ENCODE data around the gene CLEC11A. TPM values are rescaled to one million over a fixed set of nuclear protein-coding genes. Genes with fewer than 3 reads are reported as not detected.
A peak's percentile ranks its signal among the peaks of the same experiment; 100 is the strongest.
"Not testable (repeated sequence)": the region's sequence is repeated elsewhere in the genome, so short reads cannot be mapped to it uniquely, and the experiment has no call there.

CLEC11A gene
- total and polyA plus RNA-seq, 10 of the 15 experiments (the other 5 are each of a cell fraction or from before 2014, with no cell fraction given), result not detected

DNA sequence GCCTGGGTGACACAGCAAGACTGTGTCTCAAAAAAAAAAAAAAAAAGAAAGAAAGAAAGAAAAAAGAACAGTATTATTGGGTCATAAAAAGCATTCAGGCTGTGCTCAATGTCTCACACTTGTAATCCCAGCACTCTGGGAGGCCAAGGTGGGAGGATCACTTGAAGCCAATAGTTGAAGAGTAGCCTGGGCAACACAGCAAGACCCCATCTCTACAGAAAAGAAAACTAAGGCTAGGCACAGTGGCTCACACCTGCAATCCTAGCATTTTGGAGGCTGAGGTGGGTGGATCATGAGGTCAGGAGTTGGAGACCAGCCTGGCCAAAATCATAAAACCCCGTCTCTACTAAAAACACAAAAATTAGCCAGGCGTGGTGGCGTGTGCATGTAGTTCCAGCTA, 34.5 kb downstream of the CLEC11A start:
- H3K79me2 ChIP-seq (ENCODE audit: control insufficient read depth, insufficient read depth, low read length); H3K4me2 ChIP-seq (ENCODE audit: control insufficient read depth, insufficient read depth); BruUV-seq (replicated peaks); intact Hi-C loops (cut with micrococcal nuclease; ENCODE audit: unreplicated experiment); ATAC-seq; H3K36me3 ChIP-seq (ENCODE audit: control insufficient read depth in 2 of 2, insufficient read depth in 2 of 2, low read length in 1 of 2); H3K27ac ChIP-seq (ENCODE audit: control insufficient read depth, insufficient read depth); DNase-seq (ENCODE audit: low read depth, low spot score); POLR2A ChIA-PET; FAIRE-seq; H3K4me3 ChIP-seq; H3K9me3 ChIP-seq (replicated peaks; ENCODE audit: control insufficient read depth, insufficient read depth, low read length); H3K27me3 ChIP-seq (replicated peaks in 1 of 2; ENCODE audit: control insufficient read depth in 2 of 2, insufficient read depth in 2 of 2, low read length in 1 of 2); H2AFZ ChIP-seq (ENCODE audit: control insufficient read depth, low read depth, low read length); CTCF ChIA-PET; in situ Hi-C loops (cut with MboI); H3K9ac ChIP-seq (ENCODE audit: control insufficient read depth, insufficient read depth, low read length); SMC1A ChIA-PET (ENCODE audit: uncharacterized antibody, unreplicated experiment); RAD21 ChIA-PET (ENCODE audit: unreplicated experiment); H3K4me1 ChIP-seq (ENCODE audit: control insufficient read depth, insufficient read depth, low read length); H4K20me1 ChIP-seq (ENCODE audit: control insufficient read depth, insufficient read depth): not testable (repeated sequence)
- WGBS (ENCODE audit: insufficient coverage, insufficient replicate concordance, low lambda C conversion rate, missing lambda C conversion rate), result 52% methylated on average over 3 of the region's 3 CpGs

GRCh38 chr19:50759076-50759475, 35.9 kb downstream of the CLEC11A start:
- H3K27me3 ChIP-seq (replicated peaks in 1 of 2; ENCODE audit: control insufficient read depth in 2 of 2, insufficient read depth in 2 of 2, low read length in 1 of 2); POLR2A ChIA-PET; DNase-seq (ENCODE audit: low read depth, low spot score); H3K4me2 ChIP-seq (ENCODE audit: control insufficient read depth, insufficient read depth); in situ Hi-C loops (cut with MboI); H2AFZ ChIP-seq (ENCODE audit: control insufficient read depth, low read depth, low read length); H3K4me3 ChIP-seq; H4K20me1 ChIP-seq (ENCODE audit: control insufficient read depth, insufficient read depth); intact Hi-C loops (cut with micrococcal nuclease; ENCODE audit: unreplicated experiment); ATAC-seq; H3K27ac ChIP-seq (ENCODE audit: control insufficient read depth, insufficient read depth); H3K9ac ChIP-seq (ENCODE audit: control insufficient read depth, insufficient read depth, low read length); H3K36me3 ChIP-seq (ENCODE audit: control insufficient read depth in 2 of 2, insufficient read depth in 2 of 2, low read length in 1 of 2); H3K9me3 ChIP-seq (replicated peaks; ENCODE audit: control insufficient read depth, insufficient read depth, low read length); FAIRE-seq; CTCF ChIA-PET; RAD21 ChIA-PET (ENCODE audit: unreplicated experiment); BruUV-seq (replicated peaks); H3K4me1 ChIP-seq (ENCODE audit: control insufficient read depth, insufficient read depth, low read length); H3K79me2 ChIP-seq (ENCODE audit: control insufficient read depth, insufficient read depth, low read length); SMC1A ChIA-PET (ENCODE audit: uncharacterized antibody, unreplicated experiment): not testable (repeated sequence)
- WGBS (ENCODE audit: insufficient coverage, insufficient replicate concordance, low lambda C conversion rate, missing lambda C conversion rate), result 45% methylated on average over 18 of the region's 18 CpGs

- SMC1A ChIA-PET (ENCODE audit: uncharacterized antibody, unreplicated experiment), result no interaction called here
- H3K79me2 ChIP-seq (ENCODE audit: control insufficient read depth, insufficient read depth, low read length), result no peaks in the 10 kb centered on the region
- H3K4me2 ChIP-seq (ENCODE audit: control insufficient read depth, insufficient read depth), result no peak overlapping the region
- no peak overlapping the region for H3K9ac ChIP-seq (ENCODE audit: control insufficient read depth, insufficient read depth, low read length)
- no peaks in the 10 kb centered on the region for H3K36me3 ChIP-seq (ENCODE audit: control insufficient read depth in 2 of 2, insufficient read depth in 2 of 2, low read length in 1 of 2)
- in situ Hi-C loops (cut with MboI) (no loop called here), intact Hi-C loops (cut with micrococcal nuclease; ENCODE audit: unreplicated experiment) (no loop called here)
- no peak overlapping the region for H3K27ac ChIP-seq (ENCODE audit: control insufficient read depth, insufficient read depth)
- CTCF ChIA-PET, result no interaction called here
- 38% methylated on average over 4 of the region's 4 CpGs for WGBS (ENCODE audit: insufficient coverage, insufficient replicate concordance, low lambda C conversion rate, missing lambda C conversion rate)
- no peaks in the 10 kb centered on the region; the same call in 2 of the 3 replicates for H3K9me3 ChIP-seq (replicated peaks; ENCODE audit: control insufficient read depth, insufficient read depth, low read length)
- peak overlapping the region; percentile 44; the same call in 1 of the 2 replicates for H2AFZ ChIP-seq (ENCODE audit: control insufficient read depth, low read depth, low read length)
- FAIRE-seq (no peak), ATAC-seq (no peak), DNase-seq (ENCODE audit: low read depth, low spot score) (no peak)
- RAD21 ChIA-PET (ENCODE audit: unreplicated experiment), result no interaction called here
- POLR2A ChIA-PET, result no interaction called here
- BruUV-seq (replicated peaks), result no TSS peak
- H3K4me1 ChIP-seq (ENCODE audit: control insufficient read depth, insufficient read depth, low read length), result no peaks in the 10 kb centered on the region
- peaks cover 0 to under 1% of the 10 kb centered on the region in 2 experiments; a peak in 1 of 4 replicates for H3K27me3 ChIP-seq (replicated peaks in 1 of 2; ENCODE audit: control insufficient read depth in 2 of 2, insufficient read depth in 2 of 2, low read length in 1 of 2)
- no peak overlapping the region for H3K4me3 ChIP-seq
- H4K20me1 ChIP-seq (ENCODE audit: control insufficient read depth, insufficient read depth), result no peaks in the 10 kb centered on the region
- no peak for TF ChIP-seq ZNF384 (IDR thresholded peaks at IDR 0.05; ENCODE audit: borderline replicate concordance, low read depth, low read length)
- TF ChIP-seq ZNF24 (IDR thresholded peaks at IDR 0.05), result no peak
- TF ChIP-seq ZBED1 (IDR thresholded peaks at IDR 0.05; ENCODE audit: borderline replicate concordance), result no peak
- peak; percentile 6 for TF ChIP-seq FOS (IDR thresholded peaks at IDR 0.05; ENCODE audit: borderline replicate concordance, extremely low read depth, insufficient read length)
- TF ChIP-seq JUNB (IDR thresholded peaks at IDR 0.05), result no peak
- TF ChIP-seq SMC3 (IDR thresholded peaks at IDR 0.05; ENCODE audit: borderline replicate concordance, low read length), result no peak
- TF ChIP-seq MTA2 (IDR thresholded peaks at IDR 0.05; ENCODE audit: low read depth), result no peak
- TF ChIP-seq, protein P1, sequence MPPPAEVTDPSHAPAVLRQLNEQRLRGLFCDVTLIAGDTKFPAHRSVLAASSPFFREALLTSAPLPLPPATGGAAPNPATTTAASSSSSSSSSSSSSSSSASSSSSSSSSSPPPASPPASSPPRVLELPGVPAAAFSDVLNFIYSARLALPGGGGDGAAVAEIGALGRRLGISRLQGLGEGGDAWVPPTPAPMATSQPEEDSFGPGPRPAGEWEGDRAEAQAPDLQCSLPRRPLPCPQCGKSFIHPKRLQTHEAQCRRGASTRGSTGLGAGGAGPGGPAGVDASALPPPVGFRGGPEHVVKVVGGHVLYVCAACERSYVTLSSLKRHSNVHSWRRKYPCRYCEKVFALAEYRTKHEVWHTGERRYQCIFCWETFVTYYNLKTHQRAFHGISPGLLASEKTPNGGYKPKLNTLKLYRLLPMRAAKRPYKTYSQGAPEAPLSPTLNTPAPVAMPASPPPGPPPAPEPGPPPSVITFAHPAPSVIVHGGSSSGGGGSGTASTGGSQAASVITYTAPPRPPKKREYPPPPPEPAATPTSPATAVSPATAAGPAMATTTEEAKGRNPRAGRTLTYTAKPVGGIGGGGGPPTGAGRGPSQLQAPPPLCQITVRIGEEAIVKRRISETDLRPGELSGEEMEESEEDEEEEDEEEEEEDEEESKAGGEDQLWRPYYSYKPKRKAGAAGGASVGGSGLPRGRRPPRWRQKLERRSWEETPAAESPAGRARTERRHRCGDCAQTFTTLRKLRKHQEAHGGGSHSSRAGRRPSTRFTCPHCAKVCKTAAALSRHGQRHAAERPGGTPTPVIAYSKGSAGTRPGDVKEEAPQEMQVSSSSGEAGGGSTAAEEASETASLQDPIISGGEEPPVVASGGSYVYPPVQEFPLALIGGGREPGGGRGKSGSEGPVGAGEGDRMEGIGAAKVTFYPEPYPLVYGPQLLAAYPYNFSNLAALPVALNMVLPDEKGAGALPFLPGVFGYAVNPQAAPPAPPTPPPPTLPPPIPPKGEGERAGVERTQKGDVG (CRISPR knock-in tag; IDR thresholded peaks at IDR 0.05), result no peak
- TF ChIP-seq EGR1 (IDR thresholded peaks at IDR 0.05; ENCODE audit: borderline replicate concordance in 1 of 2, low read depth in 2 of 2, low read length in 2 of 2), result no peak
Observed at GRCh38 chr19:50759886-50760285, 36.7 kb downstream of the CLEC11A start.
